GM23248 (cell line): ENCODE measurements around the gene BTBD3.

Experiments used
- EZH2 ChIP-seq: fragments of 200-600 bp; sonication (generic); IDR thresholded peaks from 2 replicates; pipeline ENCODE4 v1.6.1; 2018; ENCODE audit warnings: antibody characterized with exemption, mild to moderate bottlenecking; ENCODE audit not compliant: insufficient read depth, poor library complexity, severe bottlenecking
- EZH2phosphoT487 ChIP-seq: fragments of 200-600 bp; sonication (generic); IDR thresholded peaks from 2 replicates; pipeline ENCODE4 v1.6.1; 2018; ENCODE audit warnings: antibody characterized with exemption, moderate library complexity, mild to moderate bottlenecking, low read depth; ENCODE audit not compliant: insufficient read depth

GRCh38 chr20:11935212-11936154 is 17.8 kb downstream of the BTBD3 start:
- TF ChIP-seq EZH2phosphoT487 (no peak), EZH2 (no peak)
